HCT116 (cell line): Measurements from ENCODE around the gene POT1. TPM values are rescaled to one million over a fixed set of nuclear protein-coding genes. Genes with fewer than 3 reads are reported as not detected.

ENCODE experiments used
- ATAC-seq: fragments of 200-7000 bp; cut with Tn5 transposase; 2 replicates; pipeline ENCODE4 v1.9.1; 2020; ENCODE audit warnings: mild to moderate bottlenecking, moderate library complexity
- BruUV-seq: library from RNA; stranded (reverse); fragments of 400-500 nt; replicated peaks from 2 replicates; lab custom pipeline; 2021; lab: Mats Ljungman, UMichigan
- CTCF ChIA-PET: fragments of 300-600 bp; sonication (Branson Sonifier 250); formaldehyde crosslinking; loops from one replicate; lab custom pipeline; 2021; ENCODE audit warnings: antibody characterized with exemption; lab: Charles Lee
- POLR2A ChIA-PET: fragments of 300-600, 350-600 bp; sonication (Branson Sonifier 250); formaldehyde crosslinking; loops from one replicate; lab custom pipeline; 2021; ENCODE audit warnings: antibody characterized with exemption; lab: Charles Lee
- RAD21 ChIA-PET, 2 experiments: fragments of 300-600 bp; sonication (Branson Sonifier 250); formaldehyde crosslinking; loops; one replicate each; lab custom pipeline; 2023; ENCODE audit warnings: low total read pairs in 2 of 2; ENCODE audit not compliant: uncharacterized antibody in 2 of 2, unreplicated experiment in 2 of 2, low non-redundant PET in 1 of 2; lab: Charles Lee
- DNase-seq: peaks from one replicate; pipeline ENCODE4 v3.0.0-alpha.2; 2010; ENCODE audit warnings: low read depth, low spot score
- H2AFZ ChIP-seq: fragments of 200-600 bp; shearing (Covaris generic), sonication (generic); 2 replicates; pipeline ENCODE4 v1.6.1; 2017; ENCODE audit warnings: low read depth, mixed run types, mixed read lengths, antibody characterized with exemption, low read length; ENCODE audit not compliant: poor library complexity, severe bottlenecking
- H3K27ac ChIP-seq: 2 replicates; pipeline ENCODE4 v1.5.1; 2012; ENCODE audit warnings: low read depth, low read length
- H3K27me3 ChIP-seq: fragments of 200-600 bp; sonication (generic); 2 replicates; pipeline ENCODE4 v1.6.1; 2016; ENCODE audit warnings: mixed run types, low read length, mixed read lengths; ENCODE audit not compliant: insufficient read depth
- H3K36me3 ChIP-seq, 2 experiments: fragments of 200-500 bp in 1 of 2; fragments of 200-600 bp in 1 of 2; sonication (Bioruptor generic) in 1 of 2; sonication (generic) in 1 of 2; 2 replicates each; pipeline versions ENCODE4 v1.5.1 to v1.6.1; 2014 to 2016; ENCODE audit warnings: low read length in 2 of 2, inconsistent platforms in 1 of 2, mixed read lengths in 1 of 2, mixed run types in 1 of 2; ENCODE audit not compliant: insufficient read depth in 2 of 2, control insufficient read depth in 1 of 2
- H3K4me1 ChIP-seq, 2 experiments: fragments of 200-600 bp in 1 of 2; sonication (generic) in 1 of 2; 2 replicates each; pipeline versions ENCODE4 v1.5.1 to v1.6.1; 2012 to 2017; ENCODE audit warnings: low read length in 2 of 2, inconsistent platforms in 1 of 2, mild to moderate bottlenecking in 1 of 2, mixed read lengths in 1 of 2, mixed run types in 1 of 2, moderate library complexity in 1 of 2; ENCODE audit not compliant: insufficient read depth in 2 of 2, control insufficient read depth in 1 of 2
- H3K4me2 ChIP-seq: fragments of 200-600 bp; sonication (generic); 2 replicates; pipeline ENCODE4 v1.6.1; 2017; ENCODE audit warnings: mixed run types, low read length, mixed read lengths
- H3K4me3 ChIP-seq, 2 experiments: fragments of 200-600 bp in 1 of 2; sonication (generic) in 1 of 2; replicated peaks in 1 of 2; 2 replicates each; pipeline ENCODE4 v1.5.1; 2011 to 2016; ENCODE audit warnings: low read length in 2 of 2, control low read depth in 1 of 2, low read depth in 1 of 2, mild to moderate bottlenecking in 1 of 2, mixed read lengths in 1 of 2, mixed run types in 1 of 2
- H3K79me2 ChIP-seq: fragments of 200-600 bp; sonication (generic); 2 replicates; pipeline ENCODE4 v1.6.1; 2017; ENCODE audit warnings: mild to moderate bottlenecking, mixed run types, low read length, moderate library complexity, mixed read lengths; ENCODE audit not compliant: insufficient read depth
- H3K9ac ChIP-seq: fragments of 200-600 bp; sonication (generic); 2 replicates; pipeline ENCODE4 v1.6.1; 2016; ENCODE audit warnings: low read length, mixed read lengths
- H3K9me2 ChIP-seq: fragments of 200-600 bp; sonication (generic), shearing (Covaris generic); 2 replicates; pipeline ENCODE4 v1.6.1; 2017; ENCODE audit warnings: mixed run types, mild to moderate bottlenecking, moderate library complexity; ENCODE audit not compliant: insufficient read depth
- H3K9me3 ChIP-seq, 2 experiments: fragments of 200-500 bp in 1 of 2; fragments of 200-600 bp in 1 of 2; sonication (Bioruptor generic) in 1 of 2; sonication (generic) in 1 of 2; 2 replicates each; pipeline ENCODE4 v1.6.1; 2014 to 2017; ENCODE audit warnings: low read length in 2 of 2, mixed read lengths in 2 of 2, inconsistent platforms in 1 of 2, low read depth in 1 of 2, mild to moderate bottlenecking in 1 of 2, mixed run types in 1 of 2, moderate library complexity in 1 of 2; ENCODE audit not compliant: control insufficient read depth in 1 of 2, insufficient read depth in 1 of 2
- H4K20me1 ChIP-seq: fragments of 200-600 bp; sonication (generic), shearing (Covaris generic); 2 replicates; pipeline ENCODE4 v1.6.1; 2017; ENCODE audit warnings: mixed run types, mild to moderate bottlenecking, moderate library complexity; ENCODE audit not compliant: insufficient read depth
- CBX3 ChIP-seq: IDR thresholded peaks from 2 replicates; pipeline ENCODE4 v1.6.1; 2012; ENCODE audit warnings: low read depth
- CEBPB ChIP-seq: IDR thresholded peaks from 2 replicates; pipeline ENCODE4 v1.6.1; 2012; ENCODE audit warnings: low read depth
- EGR1 ChIP-seq: IDR thresholded peaks from 2 replicates; pipeline ENCODE4 v1.6.1; 2012; ENCODE audit warnings: low read depth
- EZH2phosphoT487 ChIP-seq: fragments of 200-600 bp; IDR thresholded peaks from 2 replicates; pipeline ENCODE4 v1.6.1; 2018; ENCODE audit warnings: antibody characterized with exemption, borderline replicate concordance
- FOSL1 ChIP-seq: IDR thresholded peaks from 2 replicates; pipeline ENCODE4 v1.6.1; 2012; ENCODE audit warnings: low read depth
- POLR2AphosphoS5 ChIP-seq: IDR thresholded peaks from 2 replicates; pipeline ENCODE4 v1.6.1; 2011; ENCODE audit warnings: mild to moderate bottlenecking, low read depth, low read length, moderate library complexity
- RAD21 ChIP-seq: IDR thresholded peaks from 2 replicates; pipeline ENCODE4 v1.6.1; 2012; ENCODE audit warnings: low read depth, mild to moderate bottlenecking
- SIN3A ChIP-seq: IDR thresholded peaks from 2 replicates; pipeline ENCODE4 v1.6.1; 2012; ENCODE audit warnings: low read depth
- YY1 ChIP-seq: IDR thresholded peaks from 2 replicates; pipeline ENCODE4 v1.6.1; 2011; ENCODE audit warnings: low read length, low read depth, moderate library complexity, mild to moderate bottlenecking; ENCODE audit not compliant: insufficient replicate concordance; ENCODE audit errors: extremely low read depth
- ZFX ChIP-seq: fragments of 450-650 bp; IDR thresholded peaks from 2 replicates; pipeline ENCODE4 v1.6.1; 2017
- intact Hi-C: fragments of 100-400 bp; cut with micrococcal nuclease; formaldehyde crosslinking; loops from 2 replicates; pipeline ENCODE4 v1.10.0; 2022
- total RNA-seq: library from RNA; stranded (reverse); gene quantifications from one replicate; pipeline ENCODE4 v1.2.1, GENCODE V29; 2021; ENCODE audit not compliant: unreplicated experiment
- TF ChIP-seq, protein P1 (sequence below), 3 experiments: fragments of 200-600 bp in 1 of 3; sonication (generic) in 1 of 3; IDR thresholded peaks in 2 of 3; conservative IDR thresholded peaks in 1 of 3; 2 replicates each; pipeline ENCODE4 v1.5.1; 2012 to 2017; ENCODE audit warnings: low read depth in 2 of 3, low read length in 2 of 3, antibody characterized with exemption in 1 of 3, borderline replicate concordance in 1 of 3, control low read depth in 1 of 3, mild to moderate bottlenecking in 1 of 3, mixed read lengths in 1 of 3, mixed run types in 1 of 3, moderate library complexity in 1 of 3; ENCODE audit not compliant: insufficient read depth in 1 of 3

The POT1 gene
- total RNA-seq, 1 experiment from 2014 or later: 19.5 TPM

DNA sequence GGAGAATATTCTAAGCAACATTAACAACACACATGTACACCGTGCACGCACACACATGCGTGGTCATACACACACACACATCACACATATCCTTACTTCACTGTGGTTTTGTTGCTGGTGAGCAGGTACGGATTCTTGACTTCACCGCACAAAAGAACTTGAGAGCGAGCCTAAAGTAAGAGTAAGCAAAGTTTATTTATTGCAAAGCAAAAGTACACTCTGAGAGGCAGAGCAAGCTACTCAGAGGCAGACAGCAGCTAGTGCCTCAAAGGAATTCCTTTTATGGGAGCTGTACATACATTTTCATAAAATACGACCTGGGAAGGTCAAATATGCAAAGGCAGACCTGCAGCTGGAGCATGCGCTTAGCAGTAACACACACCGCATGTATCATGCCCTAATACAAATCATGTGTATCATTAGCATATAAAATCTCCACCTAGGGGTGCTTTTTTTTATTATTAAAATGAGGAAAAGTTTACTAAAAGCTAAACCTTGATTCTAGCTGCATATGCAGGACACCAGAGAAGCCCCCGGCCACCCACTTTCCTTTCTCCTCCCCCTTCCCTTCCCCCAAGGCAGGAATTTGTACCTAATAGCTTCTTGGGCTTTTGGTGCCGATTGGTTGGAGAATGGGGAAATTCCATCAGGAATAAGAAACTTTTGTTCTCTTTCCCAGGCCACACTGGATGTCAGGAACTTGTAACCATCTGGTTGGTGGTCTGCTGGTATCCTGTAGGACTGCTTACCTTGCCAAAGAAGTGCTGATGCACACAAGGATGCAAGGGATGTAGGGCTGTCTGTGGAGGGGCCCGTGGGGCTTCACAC, 147.5 kb downstream of the POT1 start:
- ATAC-seq (no peak), DNase-seq (no peak)
- no peaks in the 10 kb centered on the region for H3K4me1 ChIP-seq
- H3K9me2 ChIP-seq: no peaks in the 10 kb centered on the region
- no peaks in the 10 kb centered on the region for H3K9me3 ChIP-seq
- ChIA-PET RAD21 (no interaction called here), POLR2A (no interaction called here), CTCF (no interaction called here)
- TF ChIP-seq FOSL1 (no peak), POLR2AphosphoS5 (no peak), ZFX (no peak), SIN3A (no peak), RAD21 (no peak), EGR1 (no peak), YY1 (no peak), CBX3 (no peak), EZH2phosphoT487 (no peak)
- no TSS peak for BruUV-seq
- H3K27ac ChIP-seq: no peak overlapping the region
- H4K20me1 ChIP-seq: no peaks in the 10 kb centered on the region
- intact Hi-C loops: loop anchor here (10.0 kb wide), 1 partner anchor 987 kb away; no protein-coding TSS in a partner anchor
- no peaks in the 10 kb centered on the region for H3K27me3 ChIP-seq
- H3K4me3 ChIP-seq: no peak overlapping the region
- no peak overlapping the region for H3K9ac ChIP-seq
- no peak overlapping the region for H3K4me2 ChIP-seq
- no peaks in the 10 kb centered on the region for H3K36me3 ChIP-seq
- no peak overlapping the region for H2AFZ ChIP-seq
- no peaks in the 10 kb centered on the region for H3K79me2 ChIP-seq

DNA sequence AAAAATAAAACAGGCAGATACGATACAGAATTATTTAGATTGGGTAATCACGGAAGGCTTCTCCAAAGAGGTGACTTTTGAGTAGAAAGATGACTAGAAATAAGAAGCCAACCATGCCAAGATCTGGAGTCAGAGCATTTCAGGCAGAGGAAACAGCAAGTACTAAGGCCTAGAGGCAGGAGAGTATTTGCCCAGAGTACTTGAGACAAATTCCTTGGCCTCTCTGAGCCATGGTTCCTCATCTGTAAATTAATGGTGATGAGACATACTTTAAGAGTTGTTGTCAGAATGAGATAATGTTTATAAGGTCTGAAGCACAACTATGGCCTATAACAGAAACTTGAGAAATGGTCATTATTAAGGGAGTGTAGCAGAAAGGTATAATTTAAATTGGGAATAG, 148.2 kb downstream of the POT1 start:
- TF ChIP-seq, protein P1, sequence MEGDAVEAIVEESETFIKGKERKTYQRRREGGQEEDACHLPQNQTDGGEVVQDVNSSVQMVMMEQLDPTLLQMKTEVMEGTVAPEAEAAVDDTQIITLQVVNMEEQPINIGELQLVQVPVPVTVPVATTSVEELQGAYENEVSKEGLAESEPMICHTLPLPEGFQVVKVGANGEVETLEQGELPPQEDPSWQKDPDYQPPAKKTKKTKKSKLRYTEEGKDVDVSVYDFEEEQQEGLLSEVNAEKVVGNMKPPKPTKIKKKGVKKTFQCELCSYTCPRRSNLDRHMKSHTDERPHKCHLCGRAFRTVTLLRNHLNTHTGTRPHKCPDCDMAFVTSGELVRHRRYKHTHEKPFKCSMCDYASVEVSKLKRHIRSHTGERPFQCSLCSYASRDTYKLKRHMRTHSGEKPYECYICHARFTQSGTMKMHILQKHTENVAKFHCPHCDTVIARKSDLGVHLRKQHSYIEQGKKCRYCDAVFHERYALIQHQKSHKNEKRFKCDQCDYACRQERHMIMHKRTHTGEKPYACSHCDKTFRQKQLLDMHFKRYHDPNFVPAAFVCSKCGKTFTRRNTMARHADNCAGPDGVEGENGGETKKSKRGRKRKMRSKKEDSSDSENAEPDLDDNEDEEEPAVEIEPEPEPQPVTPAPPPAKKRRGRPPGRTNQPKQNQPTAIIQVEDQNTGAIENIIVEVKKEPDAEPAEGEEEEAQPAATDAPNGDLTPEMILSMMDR (IDR thresholded peaks at IDR 0.05 in 2 of 3, conservative IDR thresholded peaks at IDR 0.05 in 1 of 3; ENCODE audit: borderline replicate concordance in 1 of 3, insufficient read depth in 1 of 3, low read depth in 2 of 3, low read length in 2 of 3): no peak
- TF ChIP-seq RAD21 (no peak), EGR1 (no peak), CEBPB (no peak)
- Histone ChIP-seq H3K4me3 (no peak overlapping the region), H3K27me3 (no peaks in the 10 kb centered on the region), H3K79me2 (no peaks in the 10 kb centered on the region), H3K4me2 (no peak overlapping the region), H3K9ac (no peak overlapping the region), H3K9me2 (no peaks in the 10 kb centered on the region), H2AFZ (no peak overlapping the region), H4K20me1 (no peaks in the 10 kb centered on the region), H3K9me3 (no peaks in the 10 kb centered on the region), H3K4me1 (no peaks in the 10 kb centered on the region), H3K27ac (no peak overlapping the region), H3K36me3 (no peaks in the 10 kb centered on the region)
- ChIA-PET RAD21 (no interaction called here), POLR2A (no interaction called here), CTCF (no interaction called here)
- intact Hi-C loops: loop anchor here (10.0 kb wide), 1 partner anchor 987 kb away; no protein-coding TSS in a partner anchor
- ATAC-seq: no peak
- no TSS peak for BruUV-seq
- no peak for DNase-seq
